AG09319 (cell line): ENCODE data around the gene BPHL.
A peak's percentile ranks its signal among the peaks of the same experiment; 100 is the strongest.
"Not testable (repeated sequence)": the region's sequence is repeated elsewhere in the genome, so short reads cannot be mapped to it uniquely, and the experiment has no call there.

Experiments
- DNase-seq: peaks from one replicate; pipeline ENCODE4 v3.0.0-alpha.2; 2010; ENCODE audit warnings: low read depth; ENCODE audit errors: extremely low read depth
- CTCF ChIP-seq: IDR thresholded peaks from 2 replicates; pipeline ENCODE4 v1.5.1; 2011; ENCODE audit warnings: low read depth, mild to moderate bottlenecking, inconsistent platforms, low read length, moderate library complexity

The BPHL gene

GRCh38 chr6:3118353-3119039 is at the start of gene BPHL:
BPHL (plus strand) TSS chr6:3118711; CDS start chr6:3118741, 30 bp downstream.
- TF ChIP-seq CTCF = no peak

GRCh38 chr6:3071568-3071967 is 46.9 kb upstream of the BPHL start:
- TF ChIP-seq CTCF = no peak
- DNase-seq = no peak

More at GRCh38 chr6:3118353-3119039, at the start of gene BPHL:
- DNase-seq = peak; percentile 78

GRCh38 chr6:3072798-3073197 is 45.7 kb upstream of the BPHL start:
- no peak for DNase-seq
- TF ChIP-seq CTCF = no peak

- DNase-seq = no peak
- no peak for TF ChIP-seq CTCF
Measured at GRCh38 chr6:3073382-3073781, 45.1 kb upstream of the BPHL start.

- TF ChIP-seq CTCF = no peak
- no peak for DNase-seq
Measured at GRCh38 chr6:3075772-3076113, 42.8 kb upstream of the BPHL start.

- no peak for TF ChIP-seq CTCF
Measured at GRCh38 chr6:3076320-3076719, 42.2 kb upstream of the BPHL start.

GRCh38 chr6:3077430-3077829 is 41.1 kb upstream of the BPHL start:
- TF ChIP-seq CTCF = no peak
- no peak for DNase-seq

More at GRCh38 chr6:3076320-3076719, 42.2 kb upstream of the BPHL start:
- DNase-seq = no peak

- DNase-seq = not testable (repeated sequence)
Measured at GRCh38 chr6:3078952-3079351, 39.6 kb upstream of the BPHL start.
